GM21723 (cell line): Measurements from ENCODE around the gene DNAJC11.
"Not testable (repeated sequence)": the region's sequence is repeated elsewhere in the genome, so short reads cannot be mapped to it uniquely, and the experiment has no call there.

Experiments used
- ATAC-seq: cut with Tn5 transposase; IDR thresholded peaks from one replicate; pipeline ENCODE4 v1.9.1; 2021; ENCODE audit warnings: mild to moderate bottlenecking, moderate library complexity; ENCODE audit not compliant: unreplicated experiment

DNAJC11 gene

GRCh38 chr1:6695868-6696267 is 5.7 kb downstream of the DNAJC11 start:
- no peak for ATAC-seq

- ATAC-seq, result no peak
Observed at GRCh38 chr1:6694121-6694713, 7.4 kb downstream of the DNAJC11 start.

- no peak for ATAC-seq
Observed at GRCh38 chr1:6692956-6693355, 8.7 kb downstream of the DNAJC11 start.

GRCh38 chr1:6691507-6691906 is 10.1 kb downstream of the DNAJC11 start:
- ATAC-seq, result no peak

GRCh38 chr1:6690186-6690585 is 11.4 kb downstream of the DNAJC11 start:
- ATAC-seq, result no peak

- no peak for ATAC-seq
Observed at GRCh38 chr1:6688757-6689156, 12.9 kb downstream of the DNAJC11 start.

GRCh38 chr1:6688001-6688400 is 13.6 kb downstream of the DNAJC11 start:
- ATAC-seq, result no peak

GRCh38 chr1:6686294-6686693 is 15.3 kb downstream of the DNAJC11 start:
- no peak for ATAC-seq

GRCh38 chr1:6685381-6685780 is 16.2 kb downstream of the DNAJC11 start:
- no peak for ATAC-seq

GRCh38 chr1:6683434-6683833 is 18.2 kb downstream of the DNAJC11 start:
- ATAC-seq, result no peak

- ATAC-seq, result no peak
Observed at GRCh38 chr1:6675941-6676340, 25.7 kb downstream of the DNAJC11 start.

- ATAC-seq, result no peak
Observed at GRCh38 chr1:6674771-6675170, 26.8 kb downstream of the DNAJC11 start.

- no peak for ATAC-seq
Observed at GRCh38 chr1:6673816-6674398, 27.7 kb downstream of the DNAJC11 start.

- ATAC-seq, result no peak
Observed at GRCh38 chr1:6672558-6672957, 29.1 kb downstream of the DNAJC11 start.

GRCh38 chr1:6668503-6668902 is 33.1 kb downstream of the DNAJC11 start:
- no peak for ATAC-seq

- no peak for ATAC-seq
Observed at GRCh38 chr1:6667139-6667538, 34.5 kb downstream of the DNAJC11 start.

- no peak for ATAC-seq
Observed at GRCh38 chr1:6666696-6667095, 34.9 kb downstream of the DNAJC11 start.

GRCh38 chr1:6662468-6662867 is 39.1 kb downstream of the DNAJC11 start:
- not testable (repeated sequence) for ATAC-seq

- no peak for ATAC-seq
Observed at GRCh38 chr1:6660415-6661049, 41.1 kb downstream of the DNAJC11 start.

GRCh38 chr1:6658359-6659060 is 43.1 kb downstream of the DNAJC11 start:
- no peak for ATAC-seq

GRCh38 chr1:6657138-6657537 is 44.5 kb downstream of the DNAJC11 start:
- no peak for ATAC-seq
